ENCODE data around the gene SVEP1. TPM values are rescaled to one million over a fixed set of nuclear protein-coding genes. Genes with fewer than 3 reads are reported as not detected.

SVEP1 gene
- total and polyA plus RNA-seq, 2 donors from 2014 or later, result 1.1 to 19.3 TPM

GRCh38 chr9:110357505-110357904 lies 222.0 kb downstream of the SVEP1 start:
- intact Hi-C loops (cut with DNase I), result no loop called here
- TF ChIP-seq CTCF (IDR thresholded peaks at IDR 0.05; ENCODE audit: borderline replicate concordance, extremely low read depth, insufficient read depth), result no peak
- no peaks in the 10 kb centered on the region for H3K27me3 ChIP-seq (ENCODE audit: control insufficient read depth, insufficient read depth, low read length)
- DNase-seq, result peak in 3 of 5 donors; percentile 26 to 54 (median 34)
- no peak overlapping the region for H3K9ac ChIP-seq (ENCODE audit: low read length in 3 of 3)
- no peak for FAIRE-seq
- H3K27ac ChIP-seq (ENCODE audit: low read depth in 2 of 2, low read length in 2 of 2), result no peak overlapping the region
- no peaks in the 10 kb centered on the region for H3K36me3 ChIP-seq (ENCODE audit: control insufficient read depth in 2 of 3, insufficient read depth in 3 of 3, low read length in 3 of 3)
- no peak overlapping the region for H3K4me3 ChIP-seq (ENCODE audit: low read length in 3 of 3)
- no peaks in the 10 kb centered on the region for H3K9me3 ChIP-seq (ENCODE audit: control insufficient read depth in 2 of 3, insufficient read depth in 1 of 3, low read length in 3 of 3)
- no peaks in the 10 kb centered on the region for H3K4me1 ChIP-seq (ENCODE audit: control insufficient read depth in 2 of 3, insufficient read depth in 2 of 3, low read depth in 1 of 3, low read length in 3 of 3)

- intact Hi-C loops (cut with DNase I), result no loop called here
- no peak overlapping the region for H3K27ac ChIP-seq (ENCODE audit: low read depth in 2 of 2, low read length in 2 of 2)
- TF ChIP-seq CTCF (IDR thresholded peaks at IDR 0.05; ENCODE audit: borderline replicate concordance, extremely low read depth, insufficient read depth), result no peak
These were observed 222.7 kb downstream of the SVEP1 start for GRCh38 chr9:110356639-110357395.

GRCh38 chr9:110355911-110356310 lies 223.6 kb downstream of the SVEP1 start:
- no peak overlapping the region for H3K4me3 ChIP-seq (ENCODE audit: low read length in 3 of 3)
- H3K9me3 ChIP-seq (ENCODE audit: control insufficient read depth in 2 of 3, insufficient read depth in 1 of 3, low read length in 3 of 3), result no peaks in the 10 kb centered on the region
- no peak for TF ChIP-seq CTCF (IDR thresholded peaks at IDR 0.05; ENCODE audit: borderline replicate concordance, extremely low read depth, insufficient read depth)
- FAIRE-seq (no peak), DNase-seq (no peak)
- no peak overlapping the region for H3K9ac ChIP-seq (ENCODE audit: low read length in 3 of 3)
- no peaks in the 10 kb centered on the region for H3K36me3 ChIP-seq (ENCODE audit: control insufficient read depth in 2 of 3, insufficient read depth in 3 of 3, low read length in 3 of 3)
- no peaks in the 10 kb centered on the region for H3K27me3 ChIP-seq (ENCODE audit: control insufficient read depth, insufficient read depth, low read length)
- intact Hi-C loops (cut with DNase I), result no loop called here
- no peaks in the 10 kb centered on the region for H3K4me1 ChIP-seq (ENCODE audit: control insufficient read depth in 2 of 3, insufficient read depth in 2 of 3, low read depth in 1 of 3, low read length in 3 of 3)
- no peak overlapping the region for H3K27ac ChIP-seq (ENCODE audit: low read depth in 2 of 2, low read length in 2 of 2)

More at GRCh38 chr9:110356639-110357395, 222.7 kb downstream of the SVEP1 start:
- H3K9ac ChIP-seq (ENCODE audit: low read length in 3 of 3), result no peak overlapping the region
- H3K4me1 ChIP-seq (ENCODE audit: control insufficient read depth in 2 of 3, insufficient read depth in 2 of 3, low read depth in 1 of 3, low read length in 3 of 3), result no peaks in the 10 kb centered on the region
- DNase-seq (peak in 3 of 5 donors; percentile 47 to 74 (median 69)), FAIRE-seq (no peak)
- no peaks in the 10 kb centered on the region for H3K27me3 ChIP-seq (ENCODE audit: control insufficient read depth, insufficient read depth, low read length)
- H3K36me3 ChIP-seq (ENCODE audit: control insufficient read depth in 2 of 3, insufficient read depth in 3 of 3, low read length in 3 of 3), result no peaks in the 10 kb centered on the region
- H3K4me3 ChIP-seq (ENCODE audit: low read length in 3 of 3), result no peak overlapping the region
- no peaks in the 10 kb centered on the region for H3K9me3 ChIP-seq (ENCODE audit: control insufficient read depth in 2 of 3, insufficient read depth in 1 of 3, low read length in 3 of 3)

Data from kidney (tissue), 14 donors.